Endodermal cell (in vitro differentiated cells): Measurements from ENCODE around the gene ERGIC1. TPM values are rescaled to one million over a fixed set of nuclear protein-coding genes. Genes with fewer than 3 reads are reported as not detected.
A peak's percentile ranks its signal among the peaks of the same experiment; 100 is the strongest.

Source experiments
- DNase-seq: peaks from one replicate; pipeline ENCODE4 v3.0.0-alpha.2; 2017
- H3K27ac ChIP-seq: 2 replicates; pipeline ENCODE4 v1.5.1; 2013; ENCODE audit warnings: mild to moderate bottlenecking, low read depth, low read length, moderate library complexity
- H3K27me3 ChIP-seq: 2 replicates; pipeline ENCODE4 v1.6.1; 2013; ENCODE audit warnings: mild to moderate bottlenecking, low read length, moderate library complexity; ENCODE audit not compliant: insufficient read depth, control insufficient read depth, poor library complexity, severe bottlenecking
- H3K36me3 ChIP-seq: 2 replicates; pipeline ENCODE4 v1.7.0; 2013; ENCODE audit warnings: mild to moderate bottlenecking, low read length, moderate library complexity; ENCODE audit not compliant: control insufficient read depth, insufficient read depth
- H3K4me1 ChIP-seq: one replicate; pipeline ENCODE4 v1.7.0; 2013; ENCODE audit warnings: low read length; ENCODE audit not compliant: control insufficient read depth, insufficient read depth
- H3K4me3 ChIP-seq: 2 replicates; pipeline ENCODE4 v1.5.1; 2013; ENCODE audit warnings: mild to moderate bottlenecking, low read length, moderate library complexity
- H3K9ac ChIP-seq: 2 replicates; pipeline ENCODE4 v1.6.1; 2013; ENCODE audit warnings: mild to moderate bottlenecking, low read length, moderate library complexity; ENCODE audit not compliant: poor library complexity, severe bottlenecking; ENCODE audit errors: extremely low read depth
- H3K9me3 ChIP-seq: 2 replicates; pipeline ENCODE4 v1.6.1; 2013; ENCODE audit warnings: mild to moderate bottlenecking, low read length, moderate library complexity; ENCODE audit not compliant: control insufficient read depth
- H3K27ac Mint-ChIP-seq: 2 replicates; pipeline ENCODE4 v1.8.0; 2020; ENCODE audit warnings: mixed read lengths
- H3K27me3 Mint-ChIP-seq: 2 replicates; pipeline ENCODE4 v1.8.0; 2021; ENCODE audit warnings: mild to moderate bottlenecking, mixed read lengths; ENCODE audit not compliant: insufficient read depth
- H3K36me3 Mint-ChIP-seq: 2 replicates; pipeline ENCODE4 v1.8.0; 2020; ENCODE audit warnings: low read depth, mixed read lengths
- H3K4me1 Mint-ChIP-seq: 2 replicates; pipeline ENCODE4 v1.8.0; 2020; ENCODE audit warnings: mixed read lengths
- H3K4me3 Mint-ChIP-seq: 2 replicates; pipeline ENCODE4 v1.8.0; 2020; ENCODE audit warnings: mild to moderate bottlenecking, moderate library complexity, mixed read lengths
- H3K9me3 Mint-ChIP-seq: 2 replicates; pipeline ENCODE4 v1.8.0; 2020; ENCODE audit warnings: mild to moderate bottlenecking, mixed read lengths
- CTCF ChIP-seq: fragments of 200-600 bp; sonication (generic); conservative IDR thresholded peaks from 2 replicates; pipeline ENCODE4 v1.5.0; 2021; ENCODE audit warnings: antibody characterized with exemption, mild to moderate bottlenecking
- WGBS, 2 experiments: methylation state at CpG; one replicate each; pipeline versions ENCODE4 v1.1.5 to v1.1.7; 2013; ENCODE audit warnings: missing lambda C conversion rate in 2 of 2, mixed read lengths in 1 of 2; ENCODE audit not compliant: insufficient coverage in 1 of 2, insufficient read length in 1 of 2; 5-methylcytosine and 5-hydroxymethylcytosine counted together
- total RNA-seq, 2 donors: library from RNA; stranded (reverse); fragmentation: NEBNext Ultra II Directional in 1 of 2; extraction: Animal tissue kit (Norgen Biotek cat#: 25700) in 1 of 2; gene quantifications; 2 replicates in 1 of 2; 3 replicates in 1 of 2; pipeline ENCODE4 v1.2.1, GENCODE V29; 2021

Gene ERGIC1
- total RNA-seq, 2 donors from 2014 or later, result 81.9 to 94.8 TPM

- Mint-ChIP-seq H3K36me3 (peaks cover 15% of the 10 kb centered on the region), H3K27ac (peak overlapping the region; percentile 55), H3K4me3 (no peak overlapping the region), H3K27me3 (no peaks in the 10 kb centered on the region), H3K4me1 (peaks cover 40% of the 10 kb centered on the region), H3K9me3 (no peaks in the 10 kb centered on the region)
- TF ChIP-seq CTCF, result no peak
- Histone ChIP-seq H3K27me3 (no peaks in the 10 kb centered on the region), H3K9ac (peak overlapping the region; percentile 7), H3K4me3 (no peak overlapping the region), H3K36me3 (peaks cover 32% of the 10 kb centered on the region), H3K4me1 (peaks cover 19% of the 10 kb centered on the region), H3K27ac (no peak overlapping the region), H3K9me3 (no peaks in the 10 kb centered on the region)
- DNase-seq, result no peak
- WGBS, 2 experiments, result 93 to 100% methylated on average over 3 to 7 of the region's 7 CpGs
Measured at GRCh38 chr5:172845154-172845553, 11.1 kb downstream of the ERGIC1 start.

GRCh38 chr5:172845576-172845975, 11.5 kb downstream of the ERGIC1 start:
- no peaks in the 10 kb centered on the region for H3K9me3 ChIP-seq
- Mint-ChIP-seq H3K4me3 (no peak overlapping the region), H3K36me3 (peaks cover 18% of the 10 kb centered on the region), H3K27ac (peak overlapping the region; percentile 52), H3K27me3 (no peaks in the 10 kb centered on the region), H3K4me1 (peaks cover 36% of the 10 kb centered on the region), H3K9me3 (no peaks in the 10 kb centered on the region)
- no peak for DNase-seq
- H3K4me1 ChIP-seq, result peaks cover 15% of the 10 kb centered on the region
- no peak overlapping the region for H3K4me3 ChIP-seq
- H3K27ac ChIP-seq, result no peak overlapping the region
- WGBS, 2 experiments, result 93 to 96% methylated on average over 5 of the region's 5 CpGs
- no peaks in the 10 kb centered on the region for H3K27me3 ChIP-seq
- no peak overlapping the region for H3K9ac ChIP-seq
- H3K36me3 ChIP-seq, result peaks cover 28% of the 10 kb centered on the region
- TF ChIP-seq CTCF, result peak; percentile 64

- DNase-seq, result no peak
- Mint-ChIP-seq H3K9me3 (no peaks in the 10 kb centered on the region), H3K27ac (no peak overlapping the region), H3K36me3 (peaks cover 18% of the 10 kb centered on the region), H3K4me3 (no peak overlapping the region), H3K4me1 (peaks cover 33% of the 10 kb centered on the region), H3K27me3 (no peaks in the 10 kb centered on the region)
- Histone ChIP-seq H3K27me3 (no peaks in the 10 kb centered on the region), H3K36me3 (peaks cover 23% of the 10 kb centered on the region), H3K27ac (no peak overlapping the region), H3K9ac (no peak overlapping the region), H3K9me3 (no peaks in the 10 kb centered on the region), H3K4me1 (peaks cover 15% of the 10 kb centered on the region), H3K4me3 (no peak overlapping the region)
- 94 to 95% methylated on average over 4 to 5 of the region's 5 CpGs for WGBS, 2 experiments
- TF ChIP-seq CTCF, result no peak
Measured at GRCh38 chr5:172846249-172846648, 12.2 kb downstream of the ERGIC1 start.
